GM21825 (cell line): ENCODE results near the gene BAHCC1.

Experiments
- ATAC-seq: cut with Tn5 transposase; IDR thresholded peaks from one replicate; pipeline ENCODE4 v1.9.1; 2021; ENCODE audit warnings: mild to moderate bottlenecking, moderate library complexity; ENCODE audit not compliant: unreplicated experiment

The BAHCC1 gene

GRCh38 chr17:81473019-81473418 is 77.8 kb downstream of the BAHCC1 start:
- ATAC-seq = no peak

DNA sequence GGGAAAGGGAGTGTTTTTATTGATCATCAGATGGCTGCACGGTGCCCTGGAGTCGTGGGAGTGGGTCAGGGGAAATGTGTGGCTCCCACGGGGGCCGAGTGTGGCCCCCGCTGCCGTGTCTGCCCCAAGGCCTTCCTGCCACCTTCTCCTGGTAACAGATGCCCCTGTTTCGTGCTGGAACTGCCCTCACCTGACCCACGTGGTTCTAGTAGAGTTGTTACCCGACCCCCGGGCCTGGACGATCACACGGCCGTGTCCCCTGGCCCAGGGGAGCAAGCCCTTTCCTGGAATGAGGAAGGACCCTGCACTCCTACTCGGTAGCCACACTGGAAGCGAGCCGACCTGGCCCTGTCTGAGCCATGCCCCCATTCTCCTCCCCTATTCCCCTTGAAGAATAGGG is 79.7 kb downstream of the BAHCC1 start:
- no peak for ATAC-seq

- ATAC-seq = no peak
Measured at GRCh38 chr17:81476097-81476496, 80.8 kb downstream of the BAHCC1 start.

GRCh38 chr17:81476635-81477034 is 81.4 kb downstream of the BAHCC1 start:
- ATAC-seq = no peak

DNA sequence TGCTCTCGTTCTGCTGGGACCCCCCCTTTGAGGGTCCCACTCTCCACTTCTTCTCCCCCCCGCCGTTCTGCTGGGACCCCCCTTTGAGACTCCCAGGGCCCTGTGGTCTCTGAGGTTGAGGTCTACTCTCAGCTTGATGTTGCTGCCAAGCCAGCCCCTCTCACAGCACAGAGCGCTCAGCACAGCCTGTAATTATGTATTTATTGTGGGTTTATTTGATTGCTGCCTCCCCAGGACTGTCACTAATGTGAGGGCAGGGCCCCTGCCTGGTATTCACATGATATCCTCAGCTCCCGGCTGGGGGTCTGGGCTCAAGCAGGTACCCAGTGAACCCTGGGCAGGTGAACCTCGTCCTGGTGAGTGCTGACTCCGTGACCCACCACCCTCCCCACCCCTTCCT is 81.9 kb downstream of the BAHCC1 start:
- no peak for ATAC-seq

DNA sequence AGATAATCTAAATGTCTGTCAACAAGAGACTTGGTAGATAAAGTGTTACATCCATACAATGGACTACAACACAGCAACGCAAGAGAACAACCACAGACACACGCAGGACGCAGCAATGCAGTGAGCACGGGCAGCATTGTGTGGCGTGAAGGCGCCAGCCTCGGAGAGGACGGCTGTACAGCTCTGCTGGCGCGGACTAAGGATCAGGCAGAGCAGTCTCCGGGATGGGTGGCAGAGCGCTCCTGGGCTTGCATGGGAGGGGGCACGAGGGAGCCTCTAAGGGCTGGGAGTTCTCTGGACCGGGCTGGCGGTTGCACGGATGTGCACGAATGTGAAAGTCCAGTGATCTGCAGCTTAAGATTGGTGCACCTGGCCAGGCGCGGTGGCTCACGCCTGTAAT is 82.9 kb downstream of the BAHCC1 start:
- ATAC-seq = no peak

DNA sequence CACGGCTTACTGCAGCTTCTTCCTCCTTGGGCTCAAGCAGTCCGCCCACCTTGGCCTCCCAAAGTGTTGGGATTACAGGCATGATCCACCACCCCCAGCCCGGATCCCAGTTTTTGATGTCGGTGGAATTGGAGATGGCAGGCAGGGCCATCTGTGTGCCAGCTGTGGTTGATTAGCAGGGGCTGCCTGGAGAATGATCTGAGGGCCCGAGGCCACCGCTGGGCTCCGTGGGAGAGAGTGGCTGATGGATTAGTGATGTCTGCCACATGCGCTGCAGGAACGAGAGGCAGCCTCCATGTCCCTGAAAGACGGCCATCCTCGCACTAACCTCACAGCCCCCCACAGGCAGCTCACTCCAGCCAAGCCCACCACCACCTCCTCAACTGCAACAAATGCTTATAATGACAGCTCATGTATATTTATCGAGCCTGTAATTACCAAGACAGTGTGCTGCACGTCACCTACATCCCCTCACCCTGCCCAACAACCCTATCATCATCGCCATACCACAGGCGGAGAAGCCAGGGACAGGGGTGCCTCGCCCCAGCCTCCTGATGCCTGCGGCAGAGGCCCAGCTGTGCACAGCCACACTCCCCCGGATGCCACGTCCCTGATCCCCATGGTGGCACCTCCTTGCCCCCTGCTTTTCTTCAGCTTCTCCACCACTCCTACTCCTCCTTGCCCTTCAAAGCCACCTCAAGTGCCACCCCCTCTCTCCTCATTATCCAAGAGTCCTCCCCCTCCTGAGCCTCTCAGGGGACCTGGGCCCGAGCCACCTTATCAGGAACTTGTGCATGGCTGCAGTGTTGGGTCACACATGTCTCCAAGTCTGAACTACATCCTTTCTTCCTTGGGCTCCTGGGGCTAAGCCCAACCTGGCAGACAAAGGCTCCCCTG is 84.2 kb downstream of the BAHCC1 start:
- no peak for ATAC-seq

GRCh38 chr17:81480140-81481072 is 85.1 kb downstream of the BAHCC1 start:
- ATAC-seq = no peak

GRCh38 chr17:81481073-81481799 is 86.0 kb downstream of the BAHCC1 start:
- ATAC-seq = no peak

DNA sequence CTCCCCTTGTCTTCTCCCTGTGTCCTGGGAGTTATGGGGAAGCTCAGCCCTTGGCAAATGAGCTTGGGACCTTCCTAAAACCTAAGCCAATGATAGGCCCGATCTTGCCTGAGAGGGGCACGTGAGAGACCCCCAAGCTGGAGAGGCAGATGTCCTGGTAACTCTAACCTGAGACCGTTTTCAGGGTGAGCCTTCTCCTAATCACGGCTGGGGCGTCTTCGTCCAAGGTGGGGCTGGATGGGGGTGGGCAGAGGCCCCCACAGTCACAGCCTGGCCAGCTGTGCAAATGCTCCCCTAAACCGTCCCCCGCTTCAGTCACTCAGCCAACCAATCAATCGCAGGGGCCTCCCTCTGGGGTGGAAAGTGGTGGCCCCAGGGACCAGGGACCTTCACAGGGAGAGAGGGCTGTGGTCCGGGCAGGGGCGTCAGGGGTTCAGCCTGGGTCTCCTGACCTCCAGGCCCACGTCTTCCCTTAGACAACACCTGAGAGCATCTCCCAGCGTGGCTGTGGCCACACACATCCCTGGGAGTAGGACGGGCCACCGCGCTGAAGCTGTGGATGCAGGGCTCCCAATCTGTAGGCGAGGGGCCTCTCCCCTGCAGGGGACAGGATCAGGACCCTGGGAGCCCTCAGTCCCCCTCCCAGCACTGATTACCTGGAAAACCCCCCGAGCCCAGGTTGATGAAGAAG is 86.7 kb downstream of the BAHCC1 start:
- ATAC-seq = no peak

DNA sequence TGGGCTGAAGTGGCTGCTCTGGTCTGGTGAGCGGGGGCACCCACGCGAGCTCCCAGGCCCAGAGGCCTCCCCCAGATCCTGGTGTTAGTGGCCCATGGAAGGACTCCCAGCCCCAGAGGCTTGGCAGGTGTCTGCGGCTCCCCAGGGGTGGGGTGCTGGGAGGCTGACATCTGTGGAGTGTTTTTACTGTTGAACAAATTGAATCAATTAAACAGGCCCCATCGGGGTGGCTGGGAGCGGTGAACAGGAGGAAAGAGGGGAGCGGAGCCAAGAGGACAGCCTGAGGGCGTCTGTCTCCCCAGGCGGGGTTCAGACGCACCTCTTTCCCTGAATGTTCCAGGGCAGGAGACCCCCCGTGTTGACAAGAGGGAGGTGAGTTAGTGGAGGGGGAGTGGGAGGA is 87.4 kb downstream of the BAHCC1 start:
- ATAC-seq = no peak

GRCh38 chr17:81483085-81483861 is 88.0 kb downstream of the BAHCC1 start:
- ATAC-seq = no peak

- no peak for ATAC-seq
Measured at GRCh38 chr17:81483862-81484194, 88.6 kb downstream of the BAHCC1 start.

- peak; percentile 55 for ATAC-seq
Measured at GRCh38 chr17:81484195-81484979, 89.1 kb downstream of the BAHCC1 start.

DNA sequence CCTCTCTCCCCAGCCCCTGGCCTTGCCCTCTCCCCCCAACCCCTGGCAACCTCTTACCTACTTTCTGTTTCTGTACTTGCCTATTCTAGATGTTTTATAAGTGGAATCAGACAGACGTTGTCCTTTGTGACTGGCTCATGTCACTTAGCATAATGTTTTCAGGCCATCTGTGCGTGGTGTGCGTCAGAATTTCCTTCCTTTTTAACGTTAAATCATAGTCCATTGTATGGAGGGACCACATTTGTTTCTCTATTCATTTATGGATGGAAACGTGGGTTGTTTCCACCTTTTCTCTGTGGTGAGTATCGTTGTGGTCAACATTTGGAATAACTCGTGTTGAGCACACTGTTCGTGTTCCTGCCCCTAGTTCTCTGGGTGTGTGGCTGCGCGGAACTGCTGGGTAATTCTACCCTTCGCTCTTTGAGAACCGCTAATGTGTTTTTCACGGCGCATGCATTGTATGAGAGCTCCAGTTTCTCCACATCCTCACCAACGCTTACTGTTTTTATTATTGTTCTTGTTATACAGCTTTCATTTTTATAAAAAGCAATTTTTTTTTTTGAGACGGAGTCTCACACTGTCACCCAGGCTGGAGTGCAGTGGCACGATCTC is 91.0 kb downstream of the BAHCC1 start:
- no peak for ATAC-seq

- no peak for ATAC-seq
Measured at GRCh38 chr17:81487089-81487486, 91.8 kb downstream of the BAHCC1 start.

- no peak for ATAC-seq
Measured at GRCh38 chr17:81487487-81488275, 92.4 kb downstream of the BAHCC1 start.
